KMS-11 (cell line): Measurements from ENCODE around the gene TRIM22.

ENCODE experiments used
- H2AFZ ChIP-seq: fragments of 200-600 bp; sonication (generic); 2 replicates; pipeline ENCODE4 v1.6.1; 2016; ENCODE audit warnings: antibody characterized with exemption, mixed run types, low read depth
- H3K27ac ChIP-seq: fragments of 200-600 bp; sonication (generic); 2 replicates; pipeline ENCODE4 v1.6.1; 2016; ENCODE audit warnings: mild to moderate bottlenecking, mixed run types
- H3K27me3 ChIP-seq: fragments of 200-600 bp; sonication (generic); 2 replicates; pipeline ENCODE4 v1.6.1; 2017; ENCODE audit warnings: mild to moderate bottlenecking, low read depth, mixed run types, moderate library complexity; ENCODE audit not compliant: insufficient read depth
- H3K36me3 ChIP-seq: fragments of 200-600 bp; sonication (generic); 2 replicates; pipeline ENCODE4 v1.6.1; 2017; ENCODE audit warnings: mild to moderate bottlenecking, mixed run types; ENCODE audit not compliant: insufficient read depth
- H3K4me1 ChIP-seq: fragments of 200-600 bp; sonication (generic); 2 replicates; pipeline ENCODE4 v1.6.1; 2016; ENCODE audit warnings: mild to moderate bottlenecking, low read depth, mixed run types; ENCODE audit not compliant: poor library complexity, severe bottlenecking
- H3K4me2 ChIP-seq: fragments of 200-600 bp; sonication (generic); 2 replicates; pipeline ENCODE4 v1.7.0; 2016; ENCODE audit warnings: mild to moderate bottlenecking, mixed run types
- H3K4me3 ChIP-seq: fragments of 200-600 bp; sonication (generic); IDR thresholded peaks from 2 replicates; pipeline ENCODE4 v1.6.1; 2017; ENCODE audit warnings: low read depth, low read length, mixed read lengths; ENCODE audit not compliant: insufficient read depth
- H3K79me2 ChIP-seq: fragments of 200-600 bp; sonication (generic); 2 replicates; pipeline ENCODE4 v1.6.1; 2016; ENCODE audit warnings: low read depth, mixed run types; ENCODE audit not compliant: insufficient read depth
- H3K9ac ChIP-seq: fragments of 200-600 bp; sonication (generic); 2 replicates; pipeline ENCODE4 v1.6.1; 2016; ENCODE audit warnings: mild to moderate bottlenecking, mixed run types
- H4K20me1 ChIP-seq: fragments of 200-600 bp; sonication (generic); 2 replicates; pipeline ENCODE4 v1.6.1; 2016; ENCODE audit warnings: mild to moderate bottlenecking, mixed run types; ENCODE audit not compliant: insufficient read depth
- CTCF ChIP-seq: fragments of 200-600 bp; sonication (generic); conservative IDR thresholded peaks from 2 replicates; pipeline ENCODE4 v1.6.1; 2017; ENCODE audit warnings: low read depth, mild to moderate bottlenecking, antibody characterized with exemption, low read length, moderate library complexity, mixed read lengths

Gene TRIM22

GRCh38 chr11:5749836-5750235, 60.2 kb downstream of the TRIM22 start:
- TF ChIP-seq CTCF, result no peak
- no peak overlapping the region for H2AFZ ChIP-seq
- H3K27ac ChIP-seq, result no peak overlapping the region
- H3K36me3 ChIP-seq, result no peaks in the 10 kb centered on the region
- H4K20me1 ChIP-seq, result no peaks in the 10 kb centered on the region
- no peaks in the 10 kb centered on the region for H3K4me1 ChIP-seq
- H3K79me2 ChIP-seq, result no peaks in the 10 kb centered on the region
- H3K4me3 ChIP-seq, result no peak overlapping the region
- H3K4me2 ChIP-seq, result no peak overlapping the region
- H3K9ac ChIP-seq, result no peak overlapping the region
- H3K27me3 ChIP-seq, result no peaks in the 10 kb centered on the region

DNA sequence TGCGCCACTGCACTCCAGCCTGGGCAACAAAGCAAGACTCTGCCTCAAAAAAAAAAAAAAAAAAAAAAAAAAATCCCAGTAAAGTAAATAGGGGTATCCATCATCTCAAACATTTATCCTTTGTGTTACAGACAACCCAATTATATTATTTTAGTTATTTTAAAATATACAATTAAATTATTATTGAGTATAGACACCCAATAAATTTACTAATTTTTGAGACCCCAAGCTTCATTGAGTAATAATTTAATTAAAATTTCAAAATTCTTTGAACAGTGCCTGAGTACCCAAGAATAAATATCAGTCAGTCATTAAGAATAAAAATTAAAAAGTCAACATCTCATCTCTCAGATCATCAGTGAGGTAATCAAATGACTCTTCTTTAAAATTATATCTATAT, 64.4 kb downstream of the TRIM22 start, which contains the start of gene OR52N4:
TSS of gene OR52N4 (plus strand) at position 301 of the 400 bp plus-strand sequence. CDS start 498 bp downstream, outside the sequence.
- no peak for TF ChIP-seq CTCF

More for the DNA sequence above, 64.4 kb downstream of the TRIM22 start, which contains the start of gene OR52N4:
- no peaks in the 10 kb centered on the region for H4K20me1 ChIP-seq
- H3K4me3 ChIP-seq, result no peak within 1 kb of the TSS
- no peak within 1 kb of the TSS for H3K9ac ChIP-seq
- H3K4me1 ChIP-seq, result no peaks in the 10 kb centered on the region
- H3K36me3 ChIP-seq, result no peaks in the 10 kb centered on the region
- H2AFZ ChIP-seq, result no peak within 1 kb of the TSS
- no peaks in the 10 kb centered on the region for H3K27me3 ChIP-seq
- no peaks in the 10 kb centered on the region for H3K79me2 ChIP-seq
- no peak within 1 kb of the TSS for H3K4me2 ChIP-seq
- H3K27ac ChIP-seq, result no peak within 1 kb of the TSS
